Measurements from ENCODE around the gene SARNP.
"Not testable (repeated sequence)": the region's sequence is repeated elsewhere in the genome, so short reads cannot be mapped to it uniquely, and the experiment has no call there.

DNA sequence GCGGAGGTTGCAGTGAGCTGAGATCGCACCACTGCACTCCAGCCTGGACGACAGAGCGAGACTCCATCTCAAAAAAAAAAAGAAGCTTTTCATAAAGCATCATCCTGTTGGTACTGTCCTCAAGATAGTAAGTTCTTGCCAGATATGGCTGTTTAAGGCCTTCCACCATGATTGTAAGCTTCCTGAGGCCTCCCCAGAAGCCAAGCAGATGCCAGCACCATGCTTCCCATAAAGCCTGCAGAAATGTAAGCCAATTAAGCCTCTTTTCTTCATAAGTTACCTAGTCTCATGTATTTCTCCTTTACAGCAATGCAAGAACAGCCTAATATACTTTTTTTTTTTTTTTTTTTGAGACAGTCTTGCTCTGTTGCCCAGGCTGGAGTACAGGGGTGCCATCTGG is 58.9 kb downstream of the SARNP start:
- TF ChIP-seq, protein P1, sequence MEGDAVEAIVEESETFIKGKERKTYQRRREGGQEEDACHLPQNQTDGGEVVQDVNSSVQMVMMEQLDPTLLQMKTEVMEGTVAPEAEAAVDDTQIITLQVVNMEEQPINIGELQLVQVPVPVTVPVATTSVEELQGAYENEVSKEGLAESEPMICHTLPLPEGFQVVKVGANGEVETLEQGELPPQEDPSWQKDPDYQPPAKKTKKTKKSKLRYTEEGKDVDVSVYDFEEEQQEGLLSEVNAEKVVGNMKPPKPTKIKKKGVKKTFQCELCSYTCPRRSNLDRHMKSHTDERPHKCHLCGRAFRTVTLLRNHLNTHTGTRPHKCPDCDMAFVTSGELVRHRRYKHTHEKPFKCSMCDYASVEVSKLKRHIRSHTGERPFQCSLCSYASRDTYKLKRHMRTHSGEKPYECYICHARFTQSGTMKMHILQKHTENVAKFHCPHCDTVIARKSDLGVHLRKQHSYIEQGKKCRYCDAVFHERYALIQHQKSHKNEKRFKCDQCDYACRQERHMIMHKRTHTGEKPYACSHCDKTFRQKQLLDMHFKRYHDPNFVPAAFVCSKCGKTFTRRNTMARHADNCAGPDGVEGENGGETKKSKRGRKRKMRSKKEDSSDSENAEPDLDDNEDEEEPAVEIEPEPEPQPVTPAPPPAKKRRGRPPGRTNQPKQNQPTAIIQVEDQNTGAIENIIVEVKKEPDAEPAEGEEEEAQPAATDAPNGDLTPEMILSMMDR (IDR thresholded peaks at IDR 0.05): not testable (repeated sequence)
- TF ChIP-seq POLR2A (IDR thresholded peaks at IDR 0.05): not testable (repeated sequence)
